Measurements from ENCODE around the gene CLHC1. TPM values are rescaled to one million over a fixed set of nuclear protein-coding genes. Genes with fewer than 3 reads are reported as not detected.
"Not testable (repeated sequence)": the region's sequence is repeated elsewhere in the genome, so short reads cannot be mapped to it uniquely, and the experiment has no call there.

Gene CLHC1
- total and polyA plus RNA-seq, 2 experiments from 2014 or later: 19.7 to 27.0 TPM

- Histone ChIP-seq H3K27me3 (no peaks in the 10 kb centered on the region), H3K4me3 (no peak overlapping the region), H3K9me3 (ENCODE audit: low read depth) (no peaks in the 10 kb centered on the region), H3K27ac (no peak overlapping the region), H3K36me3 (peaks cover 28% of the 10 kb centered on the region), H3K4me1 (ENCODE audit: low read depth) (no peaks in the 10 kb centered on the region)
- TF ChIP-seq, protein P1, sequence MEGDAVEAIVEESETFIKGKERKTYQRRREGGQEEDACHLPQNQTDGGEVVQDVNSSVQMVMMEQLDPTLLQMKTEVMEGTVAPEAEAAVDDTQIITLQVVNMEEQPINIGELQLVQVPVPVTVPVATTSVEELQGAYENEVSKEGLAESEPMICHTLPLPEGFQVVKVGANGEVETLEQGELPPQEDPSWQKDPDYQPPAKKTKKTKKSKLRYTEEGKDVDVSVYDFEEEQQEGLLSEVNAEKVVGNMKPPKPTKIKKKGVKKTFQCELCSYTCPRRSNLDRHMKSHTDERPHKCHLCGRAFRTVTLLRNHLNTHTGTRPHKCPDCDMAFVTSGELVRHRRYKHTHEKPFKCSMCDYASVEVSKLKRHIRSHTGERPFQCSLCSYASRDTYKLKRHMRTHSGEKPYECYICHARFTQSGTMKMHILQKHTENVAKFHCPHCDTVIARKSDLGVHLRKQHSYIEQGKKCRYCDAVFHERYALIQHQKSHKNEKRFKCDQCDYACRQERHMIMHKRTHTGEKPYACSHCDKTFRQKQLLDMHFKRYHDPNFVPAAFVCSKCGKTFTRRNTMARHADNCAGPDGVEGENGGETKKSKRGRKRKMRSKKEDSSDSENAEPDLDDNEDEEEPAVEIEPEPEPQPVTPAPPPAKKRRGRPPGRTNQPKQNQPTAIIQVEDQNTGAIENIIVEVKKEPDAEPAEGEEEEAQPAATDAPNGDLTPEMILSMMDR (IDR thresholded peaks at IDR 0.05; ENCODE audit: low read depth, low read length): no peak
- DNase-seq (ENCODE audit: low read depth in 1 of 2, low spot score in 1 of 2): no peak
Measured at GRCh38 chr2:55242617-55243016, 10.5 kb upstream of the CLHC1 start.

- not testable (repeated sequence) for H3K4me3 ChIP-seq; H3K9me3 ChIP-seq (ENCODE audit: low read depth); H3K4me1 ChIP-seq (ENCODE audit: low read depth); H3K27me3 ChIP-seq; DNase-seq (ENCODE audit: low read depth in 1 of 2, low spot score in 1 of 2); H3K27ac ChIP-seq
- peaks cover 29% of the 10 kb centered on the region for H3K36me3 ChIP-seq
Measured at GRCh38 chr2:55241582-55241981, 9.5 kb upstream of the CLHC1 start.

- TF ChIP-seq, protein P1 (IDR thresholded peaks at IDR 0.05; ENCODE audit: low read depth, low read length): no peak
- no peak for DNase-seq (ENCODE audit: low read depth in 1 of 2, low spot score in 1 of 2)
- Histone ChIP-seq H3K4me3 (no peak overlapping the region), H3K36me3 (peaks cover 43% of the 10 kb centered on the region), H3K4me1 (ENCODE audit: low read depth) (no peaks in the 10 kb centered on the region), H3K9me3 (ENCODE audit: low read depth) (no peaks in the 10 kb centered on the region), H3K27ac (no peak overlapping the region), H3K27me3 (no peaks in the 10 kb centered on the region)
Measured at GRCh38 chr2:55239656-55240222, 7.6 kb upstream of the CLHC1 start.

DNA sequence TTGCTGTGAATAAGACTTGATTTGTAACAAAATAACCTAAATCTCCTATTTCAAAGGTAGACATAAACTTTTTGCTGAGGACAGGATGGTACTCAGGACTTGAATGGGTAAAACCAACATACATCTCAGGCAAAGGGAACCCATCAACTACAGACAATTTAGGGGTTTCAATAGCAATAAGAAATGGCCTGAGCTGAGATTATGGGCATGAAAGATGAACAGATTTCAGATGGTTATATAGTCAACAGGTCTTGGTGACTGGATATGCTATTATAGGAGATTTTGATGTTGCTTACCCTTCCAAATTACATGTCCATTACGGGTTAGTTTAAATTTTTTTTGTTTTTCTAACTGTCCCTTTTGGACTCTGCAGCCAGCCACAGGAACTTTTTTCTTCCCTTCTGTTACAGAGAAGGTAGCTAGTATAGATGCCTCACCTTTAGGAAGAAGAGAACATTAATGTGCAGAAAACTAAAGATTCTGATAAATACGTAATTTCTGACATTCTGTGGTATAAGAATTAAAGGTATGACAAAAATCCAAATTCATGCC lies 5.0 kb upstream of the CLHC1 start:
- DNase-seq (ENCODE audit: low read depth in 1 of 2, low spot score in 1 of 2): no peak
- TF ChIP-seq, protein P1 (IDR thresholded peaks at IDR 0.05; ENCODE audit: low read depth, low read length): no peak
- Histone ChIP-seq H3K4me1 (ENCODE audit: low read depth) (peaks cover 7% of the 10 kb centered on the region), H3K27me3 (no peaks in the 10 kb centered on the region), H3K4me3 (no peak overlapping the region), H3K9me3 (ENCODE audit: low read depth) (no peaks in the 10 kb centered on the region), H3K27ac (no peak overlapping the region), H3K36me3 (peaks cover 40% of the 10 kb centered on the region)

GRCh38 chr2:55235724-55236538 lies 3.8 kb upstream of the CLHC1 start:
- TF ChIP-seq, protein P1 (IDR thresholded peaks at IDR 0.05; ENCODE audit: low read depth, low read length): no peak
- no peak for DNase-seq (ENCODE audit: low read depth in 1 of 2, low spot score in 1 of 2)
- Histone ChIP-seq H3K9me3 (ENCODE audit: low read depth) (no peaks in the 10 kb centered on the region), H3K4me1 (ENCODE audit: low read depth) (peaks cover 7% of the 10 kb centered on the region), H3K36me3 (peaks cover 40% of the 10 kb centered on the region), H3K27me3 (no peaks in the 10 kb centered on the region), H3K27ac (peak overlapping the region; percentile 21), H3K4me3 (no peak overlapping the region)

- H3K27me3 ChIP-seq: no peaks in the 10 kb centered on the region
- peak overlapping the region; percentile 77 for H3K4me3 ChIP-seq
- TF ChIP-seq, protein P1 (IDR thresholded peaks at IDR 0.05; ENCODE audit: low read depth, low read length): no peak
- no peaks in the 10 kb centered on the region for H3K9me3 ChIP-seq (ENCODE audit: low read depth)
- peaks cover 28% of the 10 kb centered on the region for H3K36me3 ChIP-seq
- peaks cover 14% of the 10 kb centered on the region for H3K4me1 ChIP-seq (ENCODE audit: low read depth)
- H3K27ac ChIP-seq: peak overlapping the region; percentile 98
- DNase-seq (ENCODE audit: low read depth in 1 of 2, low spot score in 1 of 2): no peak
Measured at GRCh38 chr2:55233658-55233940, 1.5 kb upstream of the CLHC1 start.

Data from cardiac muscle cell (in vitro differentiated cells and primary cell).